Activated effector memory CD4-positive, alpha-beta T cell treated with Interleukin-2 at 50 U/mL for 16 hours (primary cell): Measurements from ENCODE around the gene MYH11.
"Not testable (repeated sequence)": the region's sequence is repeated elsewhere in the genome, so short reads cannot be mapped to it uniquely, and the experiment has no call there.

Source experiments
- DNase-seq: peaks from one replicate; pipeline ENCODE4 v3.0.0-alpha.2; 2020

MYH11 gene

DNA sequence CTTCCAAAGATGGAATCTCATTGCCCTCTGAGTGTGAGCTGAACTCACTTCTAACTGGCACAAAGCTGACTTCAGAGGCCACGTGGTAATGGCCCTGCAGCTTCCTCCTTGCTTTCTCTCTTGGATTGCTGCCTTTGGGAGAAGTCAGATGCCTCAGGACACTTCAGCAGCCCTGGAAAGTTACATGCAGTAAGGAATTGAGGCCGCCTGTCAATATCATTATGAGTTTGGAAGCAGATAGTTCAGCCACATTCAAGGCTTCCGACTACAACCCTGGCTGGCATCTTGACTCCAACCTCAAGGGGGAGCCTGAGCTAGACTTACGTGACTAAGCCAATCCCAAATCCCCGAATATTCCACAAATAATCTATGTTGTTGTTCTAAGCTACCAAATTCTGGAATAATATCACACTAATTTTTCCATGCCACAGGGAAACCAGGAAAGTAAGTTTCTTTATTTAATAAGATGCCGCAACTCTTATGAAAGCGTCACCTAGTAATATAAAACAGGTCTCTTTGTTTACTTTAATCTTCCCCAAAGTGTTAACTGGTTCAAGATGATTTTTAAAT is 18.0 kb upstream of the MYH11 start:
- DNase-seq, result no peak

DNA sequence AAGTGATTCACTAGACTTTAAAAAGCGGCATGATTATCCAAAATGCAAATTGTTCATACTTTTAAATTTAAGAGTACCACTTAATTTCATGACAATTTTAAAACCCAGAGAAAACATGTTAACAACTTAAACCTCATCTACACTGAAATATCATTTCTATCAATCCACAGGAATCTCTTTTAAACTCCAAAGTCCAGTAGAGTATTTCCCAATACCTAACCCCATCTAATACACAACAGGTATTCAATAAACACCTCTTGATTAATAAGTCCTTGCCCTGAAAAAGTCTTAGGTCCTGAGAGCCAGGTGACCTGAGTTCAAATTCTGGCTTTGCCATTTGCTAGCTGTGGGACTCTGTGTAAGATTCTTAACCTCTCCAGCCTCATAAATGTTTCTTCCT is 16.9 kb upstream of the MYH11 start:
- no peak for DNase-seq

DNA sequence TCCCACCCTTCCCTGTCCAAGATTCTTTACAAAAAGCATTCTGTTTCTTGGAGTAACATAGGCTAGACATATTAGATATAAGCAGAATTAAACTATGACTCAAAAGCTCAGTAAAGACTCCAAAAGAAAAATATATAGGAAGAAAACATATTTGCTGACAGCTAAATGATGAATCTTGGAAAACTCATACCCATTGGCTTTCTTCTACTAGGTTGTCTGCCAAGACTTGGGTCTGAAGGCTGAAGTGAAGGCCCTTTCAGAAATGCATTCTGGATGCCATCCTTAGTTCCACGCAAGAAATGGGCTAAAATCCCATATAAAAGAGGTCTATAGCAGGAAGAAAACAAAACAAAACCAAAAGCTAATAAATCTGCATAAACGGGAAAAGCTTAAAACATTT is 16.5 kb upstream of the MYH11 start:
- no peak for DNase-seq

DNA sequence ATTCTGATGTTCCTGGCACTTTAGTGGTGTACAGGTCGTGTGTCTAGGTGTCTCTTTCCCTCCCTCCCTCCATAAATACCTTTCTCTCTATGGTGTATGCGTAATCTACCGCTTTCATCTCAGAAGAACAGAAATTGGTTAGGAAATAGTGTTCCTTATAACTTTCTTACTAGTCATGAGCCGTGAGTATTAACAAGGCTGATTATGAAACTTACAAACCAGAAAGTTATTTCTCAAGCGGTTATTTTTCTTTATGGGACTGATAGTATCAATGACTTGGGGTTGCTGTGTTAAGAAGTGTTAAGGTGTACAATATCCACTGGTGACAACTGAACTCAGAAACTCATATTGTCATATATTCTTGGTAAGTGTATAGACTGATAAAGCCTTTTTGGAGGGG is 13.2 kb upstream of the MYH11 start:
- no peak for DNase-seq

DNA sequence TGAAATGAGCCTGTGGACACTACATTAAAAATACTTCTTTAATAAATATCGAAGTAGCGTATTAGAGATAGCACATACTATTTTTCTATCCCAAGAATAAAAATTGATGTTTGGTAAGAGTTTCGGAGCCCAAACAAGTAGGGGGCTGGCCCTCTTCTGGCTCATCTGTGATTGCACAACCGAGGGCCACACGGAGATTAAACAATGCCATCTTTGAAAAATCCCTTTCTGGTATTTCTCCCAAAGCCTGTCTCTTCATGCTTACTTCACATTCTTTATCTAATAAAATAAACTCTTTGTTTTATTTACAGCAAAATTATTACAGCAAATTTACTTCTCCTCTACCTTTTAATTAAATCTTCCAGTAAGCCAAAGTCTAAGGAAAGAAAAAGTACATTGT is 9.6 kb upstream of the MYH11 start:
- DNase-seq, result no peak

DNA sequence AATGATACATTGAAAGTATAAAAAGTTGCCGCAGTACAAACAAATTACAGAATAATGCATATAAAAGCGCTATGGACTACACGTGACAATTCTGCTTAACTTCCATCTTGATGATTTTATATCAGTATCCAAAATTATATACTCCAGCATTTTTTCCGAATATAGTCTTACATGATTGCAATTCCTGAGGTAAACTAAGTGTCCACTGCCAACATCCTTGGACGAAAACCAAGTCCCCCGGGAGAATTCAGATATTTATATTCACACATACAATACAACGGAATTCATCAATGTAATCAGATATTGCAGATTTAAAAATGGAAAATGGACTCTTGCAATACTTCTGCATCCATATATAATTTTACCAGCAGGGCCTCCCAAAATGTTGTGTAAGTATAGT is 8.9 kb upstream of the MYH11 start:
- DNase-seq, result no peak

DNA sequence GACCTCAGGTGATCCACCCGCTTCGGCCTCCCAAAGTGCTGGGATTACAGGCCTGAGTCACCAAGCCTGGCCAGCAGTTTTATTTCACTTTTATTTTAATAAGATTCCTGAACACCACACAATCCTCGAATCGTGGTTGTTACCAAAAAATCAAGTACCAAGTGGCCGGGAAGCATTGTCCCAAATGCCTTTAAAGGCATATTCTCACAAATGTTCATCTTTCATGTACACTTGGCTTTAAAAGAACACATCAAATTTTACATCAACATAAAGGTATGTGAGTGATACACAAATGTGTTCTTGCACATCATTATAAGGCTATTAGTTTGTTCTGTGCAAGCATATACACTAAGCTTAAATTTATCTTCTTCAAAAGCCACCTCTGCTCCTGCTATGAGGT is 8.1 kb upstream of the MYH11 start:
- no peak for DNase-seq

DNA sequence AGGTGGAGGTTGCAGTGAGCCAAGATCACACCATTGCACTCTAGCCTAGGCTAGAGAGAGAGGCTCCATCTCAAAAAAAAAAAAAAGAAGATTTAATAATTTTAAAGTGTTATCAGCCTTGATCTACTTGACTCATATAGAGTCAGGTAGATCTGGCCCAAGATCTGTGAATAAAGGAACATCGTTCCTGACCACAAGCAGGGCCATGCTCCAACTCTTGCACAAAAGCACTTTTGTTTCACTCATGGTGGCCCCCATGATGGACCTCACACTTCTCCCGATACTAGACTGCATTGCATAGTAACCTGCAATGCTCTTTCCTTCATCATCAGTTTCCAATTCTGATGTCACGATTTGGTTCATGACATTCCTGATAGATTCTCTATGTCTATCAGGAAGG is 5.2 kb upstream of the MYH11 start:
- no peak for DNase-seq

DNA sequence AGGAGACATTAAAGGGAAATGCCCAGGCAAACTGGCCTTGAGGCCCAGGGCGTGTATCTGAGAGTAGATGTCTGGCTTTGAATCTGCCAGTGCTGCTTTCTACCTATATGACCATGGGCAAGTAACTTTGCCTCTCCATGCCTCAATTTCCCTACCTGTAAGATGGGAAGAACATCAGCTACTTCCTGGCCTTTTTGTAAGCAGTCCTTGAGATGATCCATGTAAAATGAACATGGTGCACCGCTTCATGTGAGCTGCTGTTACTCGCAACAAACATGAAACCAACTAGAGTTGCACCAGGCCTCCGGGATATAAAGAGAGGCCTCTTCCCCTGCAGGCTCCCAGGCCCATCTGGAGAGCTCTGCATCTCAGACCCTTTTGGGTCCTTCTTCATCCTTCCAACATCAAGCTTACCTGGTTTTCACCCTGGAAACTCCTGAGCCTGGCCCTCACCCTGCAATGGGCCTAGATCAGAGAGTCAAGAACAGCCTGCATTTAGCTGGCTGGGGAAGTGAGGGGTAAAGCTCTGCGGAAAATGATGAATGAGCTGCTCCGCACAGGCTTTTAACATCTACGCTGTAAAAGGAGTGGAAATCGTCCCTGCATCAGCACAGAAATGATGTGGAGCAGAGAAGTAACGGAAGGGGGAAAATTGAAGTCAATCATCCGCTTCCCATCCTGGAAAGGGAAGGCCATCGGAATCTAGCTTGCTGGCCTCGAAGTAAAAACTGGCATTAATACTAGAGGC is 2.3 kb upstream of the MYH11 start:
- no peak for DNase-seq

DNA sequence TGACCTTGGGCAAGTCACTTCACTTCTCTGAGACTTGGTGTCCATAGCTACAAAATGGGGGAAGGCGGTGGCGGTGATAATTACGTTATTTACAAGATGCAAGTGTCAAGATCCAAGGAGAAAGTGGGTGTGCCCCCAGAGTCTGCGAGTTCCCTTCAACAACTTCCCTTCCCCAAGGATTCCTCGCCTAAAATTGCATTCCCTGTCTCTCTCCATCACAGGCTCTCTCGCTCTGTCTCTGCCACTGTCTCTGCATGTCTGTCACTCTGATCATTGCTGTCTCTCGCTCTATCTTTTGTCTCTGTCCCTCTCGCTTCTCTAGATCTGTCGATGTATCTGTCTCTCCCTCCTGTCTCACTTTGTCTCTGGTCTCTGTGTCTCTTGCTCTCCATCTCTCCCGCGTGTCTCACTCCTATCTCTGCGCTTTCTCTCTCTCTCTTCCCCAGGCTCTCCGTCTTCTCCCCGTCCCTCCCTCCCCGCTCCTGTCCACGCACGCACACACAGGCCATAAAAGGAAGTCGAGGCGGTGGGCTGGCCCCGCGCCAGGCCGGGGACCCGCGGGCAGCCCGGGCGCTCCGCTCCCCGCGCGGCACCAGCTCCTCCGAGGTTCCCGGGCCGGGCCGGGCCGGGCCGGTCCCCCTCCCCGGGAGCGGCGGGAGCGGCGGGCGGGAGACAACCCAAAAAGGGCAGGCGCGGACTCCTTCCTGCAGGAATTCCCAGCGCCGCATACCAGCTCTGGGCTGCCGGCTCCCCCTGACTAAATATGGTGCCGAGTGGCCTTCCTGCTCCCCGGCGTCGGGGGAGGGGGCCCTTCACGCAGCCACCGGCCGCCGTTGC is 1.1 kb upstream of the MYH11 start:
- DNase-seq, result no peak

DNA sequence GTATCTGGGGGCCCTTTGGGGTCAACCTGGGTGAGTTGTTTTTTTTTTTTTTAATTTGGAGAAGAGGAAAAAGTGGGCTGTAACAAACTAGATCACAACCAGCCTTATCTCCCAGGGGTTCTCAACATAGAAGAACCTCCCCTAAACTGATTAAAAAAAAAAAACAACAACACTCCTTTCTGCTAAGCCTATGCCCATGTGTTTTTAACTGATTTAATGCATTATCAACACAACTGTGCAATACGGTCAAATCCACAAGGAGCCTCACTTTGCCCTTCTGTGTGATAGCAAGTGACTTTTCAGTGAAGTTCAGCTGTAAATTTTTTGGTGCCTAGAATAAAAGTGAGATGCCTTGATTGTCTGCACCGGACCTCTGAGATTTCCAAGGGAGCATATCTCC is 646 bp downstream of the MYH11 start:
- DNase-seq, result no peak

DNA sequence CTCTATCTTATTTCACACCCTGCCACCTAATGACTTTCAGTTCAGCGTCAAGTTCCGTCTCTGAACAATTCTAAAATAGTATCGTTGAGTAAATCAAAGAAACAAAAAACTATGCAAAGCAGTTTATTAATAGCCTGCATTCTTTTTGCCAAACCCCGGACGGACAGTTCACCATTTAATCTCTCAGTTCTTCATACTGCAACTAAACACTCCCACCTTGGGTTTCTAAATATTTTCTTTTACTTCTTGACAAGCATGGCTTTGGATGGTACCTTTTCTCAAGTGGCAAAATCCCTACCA is 1.2 kb downstream of the MYH11 start:
- DNase-seq, result no peak

DNA sequence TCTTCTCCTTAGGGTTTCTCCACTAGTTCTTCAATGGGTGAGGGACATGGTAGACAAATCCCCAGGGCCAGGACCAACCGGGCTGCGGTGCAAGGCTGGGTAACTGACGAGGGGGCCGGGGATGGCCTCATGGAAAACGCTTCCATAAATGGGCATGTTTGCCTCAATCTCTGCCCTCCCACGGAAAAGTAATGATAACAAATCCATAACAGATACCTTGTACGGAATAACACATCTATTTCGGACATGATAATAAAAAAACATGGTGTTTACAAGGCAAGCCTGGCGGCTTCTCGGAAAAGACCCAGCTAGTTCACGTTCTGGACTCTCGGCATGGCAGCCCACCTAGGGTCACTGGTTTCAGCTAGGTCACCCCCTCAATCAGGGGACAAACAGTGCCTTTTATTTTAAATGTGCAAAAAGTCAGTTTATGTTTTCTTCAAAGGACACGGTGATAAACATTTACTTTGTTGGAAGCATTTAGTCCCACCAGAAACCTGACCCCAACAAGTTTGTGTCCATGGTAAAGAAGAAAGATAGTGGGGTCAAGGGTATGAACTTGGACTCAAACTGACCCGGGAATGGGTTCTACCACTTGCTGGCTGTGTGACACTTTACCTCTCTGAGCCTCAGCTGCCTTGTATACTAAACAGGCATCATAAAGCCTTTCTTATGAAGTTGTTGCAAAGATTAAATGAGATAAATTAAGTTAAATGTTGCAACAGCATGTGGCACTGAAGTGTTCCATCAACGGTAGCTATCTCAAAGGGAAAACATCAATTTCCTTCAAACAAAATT is 1.7 kb downstream of the MYH11 start:
- no peak for DNase-seq

DNA sequence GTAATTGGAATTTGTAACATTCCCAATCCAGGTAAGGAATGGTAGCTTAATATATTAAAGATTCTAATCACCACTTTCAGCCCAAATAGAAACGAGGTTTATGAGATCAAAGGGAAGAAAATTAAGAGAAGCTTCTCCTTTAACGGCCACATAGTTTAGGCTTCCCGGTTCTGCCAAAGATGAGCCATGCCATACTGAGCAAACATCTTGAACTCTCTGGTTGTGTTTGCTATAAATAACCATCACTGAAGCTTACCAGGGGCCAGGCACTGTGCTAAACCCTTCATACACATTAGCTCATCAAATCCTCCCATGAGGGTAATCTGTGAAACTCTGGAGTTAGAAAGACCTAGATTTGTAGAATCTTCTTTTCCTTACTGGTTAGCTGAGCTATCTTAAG is 2.8 kb downstream of the MYH11 start:
- no peak for DNase-seq

DNA sequence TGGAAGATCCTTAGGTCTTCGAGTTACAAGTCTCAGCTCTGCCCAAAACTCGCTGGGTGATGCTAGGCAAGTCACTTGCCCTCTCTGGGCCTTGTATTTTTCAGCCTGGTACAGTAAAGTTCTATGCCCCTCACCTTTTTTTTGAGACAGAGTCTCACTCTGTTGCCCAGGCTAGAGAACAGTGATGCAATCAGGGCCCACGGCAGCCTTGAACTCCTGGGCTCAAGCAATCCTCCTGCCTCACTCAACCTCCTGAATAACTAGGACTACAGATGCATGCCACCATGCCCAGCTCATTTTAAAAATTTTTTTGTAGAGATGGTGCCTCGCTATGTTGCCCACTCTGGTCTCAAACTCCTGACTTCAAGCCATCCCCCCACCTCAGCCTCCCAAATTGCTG is 3.8 kb downstream of the MYH11 start:
- DNase-seq, result no peak

DNA sequence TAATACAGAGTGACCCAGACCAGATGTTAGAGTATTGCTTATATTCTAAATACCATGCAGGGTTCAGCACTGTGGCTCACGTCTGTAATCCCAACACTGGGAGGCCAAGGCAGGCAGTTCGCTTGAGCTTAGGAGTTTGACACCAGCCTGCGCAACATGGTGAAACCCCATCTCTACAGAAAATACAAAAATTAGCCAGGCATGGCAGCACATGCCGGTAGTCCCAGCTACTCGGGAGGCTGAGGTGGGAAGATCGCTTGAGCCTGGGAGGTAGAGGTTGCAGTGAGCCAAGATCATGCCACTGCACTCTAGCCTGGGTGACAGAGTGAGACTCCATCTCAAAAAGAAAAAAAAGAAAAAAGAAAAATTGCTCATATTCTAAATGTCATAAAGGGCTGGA is 6.3 kb downstream of the MYH11 start:
- DNase-seq, result not testable (repeated sequence)

DNA sequence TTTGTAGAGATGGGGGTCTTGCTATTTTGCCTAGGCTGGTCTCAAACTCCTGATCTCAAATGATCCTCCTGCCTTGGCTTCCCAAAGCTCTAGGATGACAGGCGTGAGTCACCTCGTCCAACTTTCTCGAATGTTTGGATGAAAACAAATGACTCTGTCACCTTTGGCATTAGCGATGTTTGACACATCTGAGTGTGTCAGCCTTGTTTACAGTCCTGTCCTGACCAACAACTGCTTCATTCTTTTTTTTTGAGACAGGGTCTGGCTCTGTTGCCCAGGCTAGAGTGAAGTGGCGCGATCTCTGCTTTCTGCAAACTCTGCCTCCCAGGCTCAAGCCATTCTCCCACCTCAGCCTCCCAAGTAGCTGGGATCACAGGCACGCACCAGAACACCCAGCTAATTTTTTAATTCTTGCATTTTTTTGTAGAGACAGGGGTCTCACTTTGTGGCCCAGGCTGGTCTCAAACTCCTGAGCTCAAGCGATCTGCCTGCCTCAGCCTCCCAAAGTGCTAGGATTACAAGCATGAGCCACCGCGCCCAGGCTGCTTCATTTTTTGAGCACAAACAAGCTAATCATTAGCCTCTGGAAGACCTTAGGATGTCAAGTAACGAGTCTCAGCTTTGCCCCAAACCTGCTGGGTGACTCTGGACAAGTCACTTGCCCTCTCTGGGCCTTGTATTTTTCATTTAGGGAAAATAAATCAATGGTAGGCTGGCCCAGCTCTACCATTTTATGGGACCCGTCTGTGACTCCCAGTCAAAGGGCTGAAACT is 7.4 kb downstream of the MYH11 start:
- no peak for DNase-seq

DNA sequence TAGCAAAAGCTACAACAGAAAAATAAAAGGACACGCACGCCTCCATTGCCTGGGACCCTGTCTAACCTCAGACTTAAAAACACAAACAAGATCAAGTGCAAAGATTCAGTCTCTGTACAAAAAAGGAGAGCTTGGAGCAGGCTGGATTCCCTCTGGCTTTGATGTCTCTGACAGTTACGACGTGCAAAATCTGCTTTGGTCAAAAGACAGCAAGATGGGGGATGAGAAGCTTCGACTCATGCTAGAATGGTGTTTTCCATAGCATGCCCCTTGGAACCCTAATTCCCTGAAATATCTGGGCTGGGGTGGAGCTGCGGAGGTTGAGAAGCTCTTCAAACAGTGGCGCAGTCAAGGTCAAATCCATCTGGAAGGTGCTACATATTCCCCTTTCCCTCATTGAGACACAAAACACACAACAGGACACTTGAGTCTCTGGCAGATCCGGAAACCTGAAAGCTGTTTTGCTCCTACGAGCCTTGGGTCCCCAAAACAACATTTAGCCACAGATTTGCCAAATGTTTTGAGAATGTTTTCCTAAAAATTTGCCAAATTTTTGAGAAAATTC is 9.1 kb downstream of the MYH11 start:
- no peak for DNase-seq

DNA sequence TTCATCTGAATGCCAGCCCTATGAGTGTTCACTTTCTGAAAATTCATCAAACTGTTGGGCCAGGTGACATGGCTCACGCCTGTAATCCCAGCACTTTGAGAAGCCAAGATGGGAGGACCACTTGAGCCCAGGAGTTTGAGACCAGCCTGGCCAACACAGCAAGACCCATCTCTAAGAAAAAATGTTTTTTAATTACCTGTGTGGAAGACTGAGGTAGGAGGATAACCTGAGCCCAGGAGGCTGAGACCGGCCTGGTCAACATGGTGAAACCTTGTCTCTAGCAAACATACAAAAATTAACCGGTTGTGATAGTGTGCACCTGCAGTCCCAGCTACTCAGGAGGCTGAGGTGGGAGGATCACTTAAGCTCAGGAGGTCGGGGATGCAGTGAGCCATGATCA is 10.3 kb downstream of the MYH11 start:
- DNase-seq, result no peak

DNA sequence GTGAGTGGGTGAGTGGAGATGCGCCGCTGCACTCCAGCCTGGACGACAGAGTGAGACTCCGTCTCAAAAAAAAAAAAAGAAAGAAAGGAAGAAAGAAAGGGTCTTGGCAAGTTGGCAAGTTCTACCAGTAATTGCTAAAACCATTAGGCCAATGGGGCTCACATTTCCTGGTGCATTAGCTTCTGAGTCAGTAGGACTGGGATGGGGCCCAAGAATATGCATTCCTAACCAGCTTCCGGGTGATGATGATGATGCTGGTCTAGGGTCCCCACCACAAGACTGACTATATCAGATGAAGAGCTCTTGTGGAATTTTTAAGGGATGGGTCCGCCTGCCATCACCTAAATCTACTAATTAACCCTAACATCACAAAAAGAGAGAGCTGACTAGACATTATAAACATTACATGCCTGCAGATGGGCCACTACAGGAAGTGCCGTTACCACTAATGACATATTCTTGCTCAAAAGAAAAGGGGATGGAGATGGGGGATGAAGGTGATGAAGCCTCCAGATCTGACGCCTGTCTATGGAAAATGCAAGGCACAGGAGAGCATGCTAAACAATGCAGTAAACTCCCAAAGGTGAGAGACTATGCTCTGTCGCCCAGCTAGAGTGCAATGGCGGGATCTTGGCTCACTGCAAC is 13.1 kb downstream of the MYH11 start:
- no peak for DNase-seq

DNA sequence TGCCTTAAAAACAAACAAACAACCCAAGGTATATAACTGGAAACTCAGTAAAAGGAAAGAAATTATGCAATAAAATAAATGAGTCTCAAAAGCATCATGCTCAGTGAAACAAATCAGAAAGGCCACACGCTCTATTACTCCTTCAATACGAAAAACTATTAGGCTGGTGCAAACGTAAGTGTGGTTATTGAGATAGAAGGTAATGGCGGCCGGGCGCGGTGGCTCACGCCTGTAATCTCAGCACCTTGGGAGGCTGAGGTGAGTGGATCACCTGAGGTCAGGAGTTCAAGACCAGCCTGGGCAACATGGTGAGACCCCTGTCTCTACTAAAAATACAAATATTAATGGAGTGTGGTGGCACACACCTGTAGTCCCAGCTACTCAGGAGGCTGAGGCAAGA is 17.6 kb downstream of the MYH11 start:
- not testable (repeated sequence) for DNase-seq

DNA sequence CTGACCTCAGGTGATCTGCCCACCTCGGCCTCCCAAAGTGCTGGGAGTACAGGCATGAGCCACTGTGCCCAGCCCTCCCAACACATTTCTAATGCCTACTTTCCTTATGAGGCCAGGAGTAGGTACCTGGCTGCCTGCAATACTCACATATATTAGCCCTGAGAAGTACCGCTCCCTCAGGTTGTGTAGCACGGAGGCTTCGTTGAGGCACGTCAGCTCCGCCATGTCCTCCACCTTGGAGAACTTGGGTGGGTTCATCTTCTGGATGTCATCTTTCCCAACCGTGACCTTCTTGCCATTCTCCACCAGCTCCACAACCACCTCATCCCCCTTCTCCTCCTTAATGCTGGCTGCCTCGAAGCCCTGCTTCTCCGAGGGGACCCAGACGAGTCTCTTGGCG is 19.1 kb downstream of the MYH11 start:
- DNase-seq, result no peak
